Renal cortex interstitium (tissue), 11 donors: ENCODE results near the gene CEMIP2. TPM values are rescaled to one million over a fixed set of nuclear protein-coding genes. Genes with fewer than 3 reads are reported as not detected.

Experiments
- DNase-seq, 11 donors: peaks; one replicate each; pipeline ENCODE4 v3.0.0-alpha.2; 2013; ENCODE audit warnings: low read depth in 9 of 11, low spot score in 4 of 11; ENCODE audit errors: extremely low read depth in 1 of 11
- polyA plus RNA-seq, 3 donors: library from polyadenylated mRNA; unstranded; fragments of 120-200 nt; gene quantifications; one replicate each; pipeline ENCODE4 v1.2.1, GENCODE V29; 2013; ENCODE audit not compliant: insufficient read length in 3 of 3

The CEMIP2 gene
- polyA plus RNA-seq, 3 donors: 21.1 to 29.2 (median 26.8) TPM

GRCh38 chr9:71780953-71781352, 12.6 kb upstream of the CEMIP2 start:
- no peak for DNase-seq

- DNase-seq: no peak
Observed at GRCh38 chr9:71778085-71778484, 9.8 kb upstream of the CEMIP2 start.

GRCh38 chr9:71774920-71775319, 6.6 kb upstream of the CEMIP2 start:
- DNase-seq: no peak

GRCh38 chr9:71772726-71773125, 4.4 kb upstream of the CEMIP2 start:
- no peak for DNase-seq

GRCh38 chr9:71770170-71770569, 1.9 kb upstream of the CEMIP2 start:
- no peak for DNase-seq

GRCh38 chr9:71769175-71770161, 1.2 kb upstream of the CEMIP2 start:
- DNase-seq: peak in 2 of 11 donors; percentile 31 to 40

GRCh38 chr9:71767776-71768321, 464 bp downstream of the CEMIP2 start:
- DNase-seq: no peak

GRCh38 chr9:71767163-71767775, 1.0 kb downstream of the CEMIP2 start:
- no peak for DNase-seq

GRCh38 chr9:71766663-71767062, 1.6 kb downstream of the CEMIP2 start:
- DNase-seq: no peak

- no peak for DNase-seq
Observed at GRCh38 chr9:71765693-71766092, 2.6 kb downstream of the CEMIP2 start.

- DNase-seq: no peak
Observed at GRCh38 chr9:71764891-71765290, 3.4 kb downstream of the CEMIP2 start.

GRCh38 chr9:71764463-71764862, 3.9 kb downstream of the CEMIP2 start:
- DNase-seq: no peak

GRCh38 chr9:71763832-71764231, 4.5 kb downstream of the CEMIP2 start:
- DNase-seq: no peak

GRCh38 chr9:71762900-71763653, 5.2 kb downstream of the CEMIP2 start:
- DNase-seq: no peak

- DNase-seq: no peak
Observed at GRCh38 chr9:71761938-71762353, 6.4 kb downstream of the CEMIP2 start.

- DNase-seq: no peak
Observed at GRCh38 chr9:71760901-71761300, 7.4 kb downstream of the CEMIP2 start.

- DNase-seq: no peak
Observed at GRCh38 chr9:71758785-71759184, 9.5 kb downstream of the CEMIP2 start.

GRCh38 chr9:71758277-71758676, 10.0 kb downstream of the CEMIP2 start:
- peak in 1 of 11 donors; percentile 21 for DNase-seq

GRCh38 chr9:71756753-71757152, 11.6 kb downstream of the CEMIP2 start:
- DNase-seq: no peak
